ENCODE results near the gene ADAM19.

ADAM19 gene

DNA sequence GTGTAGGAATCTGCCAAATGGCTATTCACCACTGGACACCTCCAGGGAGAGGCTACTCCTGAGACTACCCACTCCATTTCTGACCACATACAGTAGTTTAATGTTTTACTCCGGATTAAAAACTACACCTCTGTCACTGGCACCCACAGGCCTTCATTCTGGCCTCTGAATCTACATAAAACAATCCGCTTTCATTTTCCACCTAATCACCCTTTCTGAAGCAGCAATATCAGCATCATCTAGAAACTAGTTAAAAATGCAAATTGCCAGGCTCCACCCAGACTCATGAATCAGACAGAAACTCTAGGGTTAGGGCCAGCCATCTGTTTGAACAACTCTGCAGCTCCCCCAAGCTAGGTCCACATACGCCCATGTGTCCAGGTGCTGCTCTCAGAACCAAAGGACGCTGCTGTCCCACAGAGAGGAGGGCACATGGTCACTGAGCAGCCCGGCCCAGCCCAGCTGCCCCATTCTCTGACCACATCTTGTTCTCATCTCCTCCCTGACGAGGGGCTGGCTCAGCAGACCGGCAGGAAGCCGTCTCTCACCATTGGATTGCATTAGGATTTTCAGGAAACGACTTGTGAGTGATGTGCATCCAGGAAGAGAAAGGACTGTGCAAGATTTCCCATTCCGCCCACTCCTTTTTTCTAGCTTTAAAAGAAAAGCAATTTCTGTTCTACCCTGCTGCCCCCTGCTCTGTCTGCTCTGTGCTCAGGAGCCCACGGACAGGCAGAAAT, 34.7 kb downstream of the ADAM19 start:
- DNase-seq, result no peak

DNA sequence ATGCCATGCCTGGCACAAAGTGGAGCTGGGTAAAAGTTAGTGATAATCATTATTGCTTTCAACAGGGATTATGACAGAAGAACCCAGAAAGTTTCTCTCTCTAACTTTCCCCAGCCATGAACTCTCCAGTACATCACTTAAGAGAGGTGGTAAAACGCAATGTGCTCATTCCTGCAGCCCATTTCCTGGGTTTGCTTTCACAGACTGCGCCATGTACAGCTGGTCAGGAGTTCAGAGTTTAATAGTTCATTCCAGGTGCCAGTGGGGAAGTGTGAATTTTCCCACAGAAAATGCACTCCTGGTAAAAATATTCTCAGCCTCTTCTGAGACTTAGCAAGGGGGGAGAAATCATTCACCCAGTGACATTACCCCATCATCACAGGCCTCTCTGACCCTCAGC, 35.5 kb downstream of the ADAM19 start:
- DNase-seq, result no peak

DNA sequence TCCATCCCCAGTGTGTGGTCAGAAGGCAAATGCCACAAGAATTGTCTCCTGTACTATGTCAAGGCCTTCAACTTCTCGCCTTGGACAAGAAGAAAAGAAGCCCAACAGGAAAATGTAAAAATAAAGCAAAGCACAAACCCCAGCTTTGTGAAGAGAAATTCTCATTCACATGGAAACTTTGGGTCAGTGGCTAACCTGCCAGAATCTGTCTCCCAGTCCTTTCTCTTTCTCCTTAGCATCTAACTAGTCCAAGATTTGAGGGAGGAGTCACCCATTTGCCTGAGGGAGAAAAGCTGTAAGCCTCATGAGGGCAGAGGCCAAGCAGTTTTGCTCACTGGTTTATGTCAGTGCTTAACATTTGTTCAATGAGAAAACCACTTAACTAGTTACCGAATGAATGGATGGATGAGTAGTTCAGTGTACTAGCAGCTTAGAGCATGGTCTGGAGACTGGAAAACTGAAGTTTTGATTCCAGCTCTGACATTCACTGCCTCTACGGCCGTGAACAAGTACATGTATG, 36.0 kb downstream of the ADAM19 start:
- DNase-seq, result no peak

DNA sequence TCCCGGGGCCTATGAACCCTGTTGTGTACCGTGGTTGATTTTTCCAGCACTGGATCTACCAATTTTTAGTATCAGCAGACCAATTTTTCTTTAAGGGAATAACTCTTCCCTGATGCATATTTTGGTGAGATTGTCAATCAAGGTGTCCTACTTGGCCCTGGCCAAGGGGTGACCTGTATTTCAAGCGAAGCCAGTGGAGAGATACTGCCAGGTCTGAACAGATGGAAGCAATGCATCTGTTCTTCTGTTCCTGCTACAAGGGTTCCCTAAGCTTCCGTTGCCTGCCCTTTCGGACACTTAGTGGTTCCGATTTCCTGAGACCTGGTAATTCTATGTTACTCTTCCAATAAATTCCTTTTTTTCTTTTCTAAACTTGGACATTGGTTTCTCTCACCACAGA, 37.3 kb downstream of the ADAM19 start:
- no peak for DNase-seq

DNA sequence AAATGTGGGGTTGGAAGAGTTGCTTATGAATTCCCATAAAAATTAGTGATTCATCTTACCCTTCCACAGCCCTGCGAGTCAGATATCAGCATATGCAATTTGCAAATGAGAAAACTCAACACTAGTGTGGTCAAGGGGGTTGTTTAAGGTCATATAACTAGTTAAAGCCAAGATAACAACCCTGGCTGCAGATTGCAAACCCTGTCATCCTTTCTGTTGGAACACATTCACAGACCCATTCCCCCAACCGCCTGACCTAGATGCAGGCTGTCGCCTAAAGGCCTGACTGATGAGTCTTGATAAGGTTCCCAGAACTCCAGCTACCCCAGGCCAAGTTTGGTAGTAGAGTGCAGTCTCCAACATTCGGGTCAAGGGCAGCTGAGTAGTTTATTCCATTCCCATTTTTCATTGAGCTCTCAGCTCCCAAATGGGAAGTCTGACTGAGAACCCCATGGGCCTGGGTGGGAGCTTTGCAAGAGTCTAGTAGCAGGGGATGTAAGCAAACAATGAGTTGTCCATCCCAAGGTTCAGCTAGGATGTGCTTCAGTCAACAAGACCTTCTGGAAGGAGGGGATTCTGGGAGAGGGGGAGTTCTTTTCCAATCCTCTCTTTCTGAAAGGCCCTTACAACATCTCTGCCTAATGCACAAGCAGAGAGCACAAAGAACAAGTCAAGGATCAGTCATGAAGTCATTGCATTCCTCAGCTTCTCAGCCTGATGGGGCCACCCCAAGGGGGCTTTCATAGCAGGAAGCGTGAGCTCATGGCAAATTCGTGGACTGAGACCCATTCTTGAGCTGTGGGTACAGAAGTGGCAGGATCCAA, 40.3 kb downstream of the ADAM19 start:
- DNase-seq, result no peak

DNA sequence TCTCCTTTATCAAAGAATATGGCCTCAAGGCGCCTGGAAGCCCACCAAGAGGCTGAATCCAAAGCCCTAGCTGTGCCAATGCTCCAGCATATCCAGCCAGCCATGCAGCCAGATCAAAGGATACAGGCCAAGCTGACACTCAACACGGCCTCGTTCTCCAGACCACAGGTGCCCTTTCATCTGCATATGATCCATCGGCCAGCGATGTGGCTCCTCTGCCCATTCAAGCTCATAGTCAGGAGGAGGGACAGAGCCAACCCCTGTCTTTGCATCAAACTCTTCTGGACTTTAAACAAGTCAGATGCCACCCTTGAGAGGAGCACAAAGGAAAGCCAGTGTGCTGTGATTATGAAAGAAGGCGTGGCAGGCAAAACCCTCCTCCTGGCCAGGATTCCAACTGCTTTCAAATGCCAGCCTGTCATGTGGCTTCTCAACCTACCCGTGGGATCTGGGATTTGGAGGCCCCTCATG, 42.5 kb downstream of the ADAM19 start:
- no peak for DNase-seq

DNA sequence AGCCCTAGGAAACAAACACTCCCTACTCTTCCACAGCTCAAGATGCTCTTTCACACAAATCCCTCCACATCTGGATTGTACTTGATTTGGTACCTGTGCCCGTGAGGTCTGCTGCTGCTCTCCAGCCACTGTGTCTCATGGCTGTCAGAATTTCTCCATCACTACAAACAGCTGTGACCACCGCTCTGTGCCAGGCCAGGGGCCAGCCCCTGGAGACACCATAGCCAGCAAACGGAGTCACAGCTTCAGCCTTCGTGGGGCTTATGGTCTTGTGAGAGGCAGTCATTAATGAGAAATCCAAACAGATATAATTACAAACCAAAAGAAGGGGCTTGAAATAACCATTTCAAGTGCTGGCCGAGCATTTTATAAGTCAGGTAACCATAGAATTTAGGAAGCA, 43.6 kb downstream of the ADAM19 start:
- no peak for DNase-seq

DNA sequence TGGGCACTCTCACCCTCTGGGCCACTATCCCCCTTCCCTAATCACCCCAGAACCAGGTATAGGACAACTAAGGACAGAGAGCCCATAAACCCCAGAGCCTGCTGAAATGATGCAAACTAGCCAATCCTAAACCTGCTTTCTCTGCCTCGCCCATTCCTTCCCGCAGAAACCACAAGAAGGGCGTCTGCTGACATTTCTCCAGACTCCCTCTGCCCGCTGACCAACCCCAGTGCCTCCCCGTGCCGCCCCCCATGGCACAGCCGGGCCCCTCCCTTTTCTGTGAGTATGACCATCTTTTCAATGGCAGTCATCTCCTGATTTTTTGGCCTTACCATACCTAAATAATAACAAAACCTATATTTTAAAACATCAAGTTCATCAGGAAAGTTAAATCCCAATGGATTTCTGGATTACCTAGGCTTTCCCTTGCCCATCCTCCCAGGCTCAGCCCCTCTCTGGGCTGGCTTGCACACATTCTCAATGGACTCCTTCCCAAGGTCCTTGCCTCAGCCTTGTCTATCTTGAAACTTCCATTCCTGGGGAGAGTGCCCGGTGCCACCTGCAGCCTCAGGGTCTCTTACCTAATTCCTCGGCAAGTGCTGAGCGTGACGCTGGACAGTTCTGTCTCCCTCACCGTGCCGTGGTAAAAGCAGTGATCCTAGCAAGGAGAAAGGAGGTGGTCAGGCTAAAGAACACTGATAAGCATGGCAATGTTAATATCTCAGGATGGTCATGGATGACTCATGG, 45.2 kb downstream of the ADAM19 start:
- DNase-seq, result no peak

DNA sequence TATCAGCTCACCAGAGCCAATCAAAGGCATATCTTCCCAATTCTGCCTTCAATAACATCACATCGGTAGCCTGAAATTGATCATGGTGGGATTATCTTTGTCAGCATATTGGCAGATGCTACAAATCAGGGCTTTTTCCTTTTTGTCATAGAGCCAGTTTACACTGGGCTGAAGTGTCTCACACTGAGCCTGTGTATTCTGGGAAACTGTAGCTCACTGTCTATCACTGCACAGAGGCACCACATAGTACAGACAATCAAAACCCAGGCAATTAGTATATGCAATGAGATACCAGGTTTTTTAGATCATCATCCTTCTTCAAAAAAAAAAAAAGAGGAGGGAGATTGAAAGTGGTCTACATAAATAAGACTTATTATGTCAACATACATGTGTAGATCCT, 46.6 kb downstream of the ADAM19 start:
- no peak for DNase-seq

DNA sequence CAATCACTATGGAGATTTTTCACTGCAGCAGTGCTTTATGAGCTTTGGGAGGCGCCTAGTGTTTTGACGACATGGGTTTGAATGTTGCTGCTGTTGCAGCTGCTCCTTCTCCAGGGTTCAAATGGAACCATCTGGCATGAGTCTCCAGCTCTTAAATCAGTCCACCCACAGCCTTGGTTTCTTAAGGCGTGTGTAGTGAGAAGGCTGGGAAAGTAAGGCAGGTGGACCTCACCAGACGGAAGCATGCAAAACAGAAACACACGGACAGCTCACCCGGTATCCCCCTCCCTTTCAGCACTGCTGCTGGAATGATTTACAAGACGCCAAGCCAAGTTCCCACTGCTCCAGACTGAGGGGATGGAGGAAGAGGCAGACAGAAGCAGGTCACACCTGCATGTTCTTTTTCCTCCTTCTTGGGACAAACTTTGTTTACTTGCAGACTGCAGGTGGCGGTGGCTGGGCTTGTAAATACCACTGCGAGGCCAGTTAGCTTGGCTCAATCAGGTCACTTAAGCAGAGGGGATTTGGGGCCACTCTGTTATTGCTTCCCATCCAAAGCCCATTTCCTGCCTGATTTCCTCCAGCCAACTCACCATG, 47.4 kb downstream of the ADAM19 start:
- DNase-seq, result no peak

DNA sequence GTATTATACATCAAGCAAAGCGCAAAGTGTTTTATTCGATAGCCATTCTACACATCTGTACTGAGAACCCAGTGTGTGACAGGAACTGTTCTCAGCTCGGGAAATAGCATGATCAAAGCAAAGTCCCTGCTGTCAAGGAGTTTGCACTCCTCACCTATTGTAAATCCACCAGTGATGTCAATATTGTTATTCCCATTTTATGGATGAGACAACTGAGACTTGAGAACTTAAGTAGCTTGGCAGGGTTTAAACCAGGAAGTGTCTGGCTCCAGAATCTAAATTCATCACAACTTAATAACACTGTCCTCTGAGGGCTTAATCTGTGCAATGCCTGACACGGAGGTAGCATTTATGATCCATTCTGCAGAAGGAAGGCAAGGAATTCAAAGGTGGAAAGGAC, 50.7 kb downstream of the ADAM19 start:
- DNase-seq, result no peak

DNA sequence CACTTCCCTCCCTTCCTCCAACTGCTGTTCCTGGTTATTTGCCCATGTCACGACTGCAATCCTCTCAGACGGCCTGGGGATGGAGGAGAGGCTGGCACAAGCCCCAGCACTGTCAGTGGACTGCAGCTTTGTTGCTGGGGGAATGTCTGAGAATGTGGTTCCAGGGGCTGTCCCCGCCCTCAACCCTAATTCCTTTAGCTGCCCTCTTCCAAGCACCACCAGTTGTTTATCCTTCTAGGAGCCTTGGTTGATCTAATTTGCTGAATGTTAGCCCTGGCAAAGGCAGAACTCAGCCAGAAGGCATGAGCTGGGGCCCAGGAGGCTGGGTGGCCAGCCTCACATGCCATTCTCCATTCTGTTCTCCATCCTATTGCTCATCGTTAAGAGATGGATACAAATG, 51.6 kb downstream of the ADAM19 start:
- DNase-seq, result no peak

DNA sequence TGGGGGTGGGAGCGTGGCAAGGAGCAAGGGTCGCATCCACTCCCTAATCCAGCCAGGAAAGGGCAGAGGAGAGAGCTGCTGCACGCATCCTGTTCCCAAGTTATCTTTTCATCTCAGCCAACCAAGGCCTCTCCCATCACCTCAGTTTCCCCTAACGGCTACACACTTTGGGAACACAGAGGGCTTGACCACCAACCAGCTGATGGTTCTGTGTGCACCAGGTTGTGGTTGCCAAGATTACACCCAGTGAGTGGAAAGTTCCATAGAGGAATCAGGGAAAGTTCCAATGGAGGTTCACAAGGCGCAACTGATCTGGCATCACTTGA, 53.9 kb downstream of the ADAM19 start:
- DNase-seq, result no peak

DNA sequence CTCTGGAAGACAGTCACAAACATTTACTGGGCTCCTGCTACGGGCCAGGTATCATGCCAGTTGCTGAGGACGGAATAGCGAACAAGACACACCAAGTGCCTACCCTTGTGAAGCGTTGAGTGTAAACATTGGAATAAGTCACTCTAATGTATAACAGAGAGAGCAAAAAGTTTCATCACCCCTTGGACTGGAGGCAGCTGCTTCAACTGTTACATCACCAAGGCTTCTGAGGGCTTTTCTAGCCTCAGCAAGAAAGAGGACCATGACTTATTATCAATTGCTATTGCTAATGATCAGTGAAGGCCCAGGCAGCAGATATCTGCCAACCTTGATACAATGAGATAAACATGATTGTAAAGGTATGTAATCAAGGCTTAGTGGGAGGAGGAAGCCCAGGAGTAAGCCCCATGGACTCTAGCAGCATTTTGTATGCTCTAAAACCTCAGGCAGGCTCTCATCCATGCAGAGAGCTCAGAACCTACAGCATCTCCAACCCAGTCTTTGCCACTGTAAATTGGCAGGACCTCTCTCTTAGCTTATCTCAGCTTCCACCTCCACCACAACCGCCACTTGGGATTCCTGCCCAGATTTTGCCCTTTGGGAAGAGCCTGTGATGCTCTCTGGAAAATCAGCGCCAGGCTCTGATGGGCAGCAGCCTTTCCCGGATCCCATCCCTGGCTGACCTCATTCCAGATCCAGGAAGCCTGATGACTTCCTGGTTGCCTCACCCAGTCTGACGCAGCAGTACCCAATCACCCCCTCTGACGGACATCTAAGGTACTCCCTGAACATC, 54.5 kb downstream of the ADAM19 start:
- DNase-seq, result no peak

DNA sequence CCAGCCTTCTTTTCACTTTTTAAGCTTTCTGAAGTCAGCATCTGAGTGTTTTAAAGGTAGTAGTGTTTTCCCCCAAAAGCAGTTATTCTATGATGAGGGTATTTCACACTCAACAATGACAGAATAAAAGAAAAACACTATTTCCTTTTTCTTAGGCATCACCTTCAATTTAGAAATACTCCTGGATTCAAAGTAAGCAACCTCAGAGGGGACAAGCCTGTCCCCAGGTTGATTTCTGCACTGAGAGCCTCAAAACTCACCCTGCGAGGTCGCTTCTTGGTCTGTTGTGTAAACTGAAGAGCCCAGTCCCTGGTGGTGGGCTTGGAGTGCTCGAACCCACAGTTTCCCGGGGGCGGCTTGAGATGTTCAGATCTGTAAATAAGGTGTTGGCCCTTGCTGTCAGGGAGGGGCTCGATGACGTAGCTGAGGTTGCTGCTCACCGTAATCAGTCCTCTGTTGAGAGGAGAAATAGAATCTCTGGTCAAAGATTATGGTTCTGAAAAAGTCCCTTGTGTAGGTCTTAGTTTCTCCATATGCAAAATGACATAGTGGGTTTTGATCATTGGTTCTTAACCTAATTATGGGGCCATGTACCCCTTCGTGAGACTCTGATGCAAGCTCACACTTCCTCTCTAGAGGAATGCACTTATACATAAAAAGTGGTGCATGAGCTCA, 55.9 kb downstream of the ADAM19 start:
- DNase-seq, result no peak

DNA sequence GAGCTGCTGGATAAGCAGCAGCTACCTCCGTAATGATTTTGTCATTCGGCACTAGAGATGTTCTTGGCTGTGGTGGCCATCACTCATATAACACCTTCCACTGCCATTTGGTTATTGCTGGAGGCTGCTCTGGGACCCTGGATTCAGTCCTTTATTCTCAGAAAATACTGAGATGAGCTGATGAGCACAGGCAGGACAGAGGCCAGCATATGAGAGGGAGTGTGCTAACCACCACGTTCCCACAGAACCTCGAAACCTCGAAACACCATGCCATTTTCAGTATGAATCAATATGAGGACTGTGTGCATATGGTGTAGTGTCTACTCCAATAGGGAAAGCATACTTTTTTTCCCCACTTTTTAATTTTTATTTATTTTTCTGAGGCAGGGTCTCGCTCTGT, 56.6 kb downstream of the ADAM19 start:
- DNase-seq, result no peak

DNA sequence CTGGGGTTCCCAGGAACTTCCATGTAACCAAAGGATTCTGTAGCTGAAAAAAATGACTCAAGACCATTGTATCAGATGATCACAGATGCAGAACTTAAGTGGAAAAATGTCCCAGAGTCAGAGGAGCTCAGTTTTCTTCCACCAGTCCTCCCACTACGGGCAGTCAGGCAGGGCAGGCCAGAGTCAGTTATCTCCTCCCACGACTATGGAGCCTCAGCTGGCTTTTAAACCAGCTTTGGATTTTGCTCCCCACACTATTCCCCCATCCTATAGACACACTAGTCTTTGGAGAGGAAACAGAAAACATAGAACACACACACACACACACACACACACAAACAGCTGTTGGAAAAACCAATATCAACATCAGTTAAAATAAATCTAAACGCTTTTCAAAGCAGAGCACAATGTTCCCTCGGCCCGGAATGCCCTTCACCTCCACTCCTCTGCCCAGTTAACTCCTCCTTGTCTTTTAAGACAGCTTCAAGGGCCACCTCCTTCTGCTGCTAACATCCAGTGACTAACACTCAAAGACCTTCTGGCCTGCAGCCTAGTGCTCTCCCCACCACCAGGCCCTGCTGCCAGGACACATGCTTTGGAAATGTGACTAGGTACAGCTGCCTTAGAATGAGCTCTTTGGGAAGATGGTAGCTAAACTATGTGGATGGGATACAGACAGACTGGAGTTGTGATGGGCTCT, 58.8 kb downstream of the ADAM19 start:
- DNase-seq, result no peak

DNA sequence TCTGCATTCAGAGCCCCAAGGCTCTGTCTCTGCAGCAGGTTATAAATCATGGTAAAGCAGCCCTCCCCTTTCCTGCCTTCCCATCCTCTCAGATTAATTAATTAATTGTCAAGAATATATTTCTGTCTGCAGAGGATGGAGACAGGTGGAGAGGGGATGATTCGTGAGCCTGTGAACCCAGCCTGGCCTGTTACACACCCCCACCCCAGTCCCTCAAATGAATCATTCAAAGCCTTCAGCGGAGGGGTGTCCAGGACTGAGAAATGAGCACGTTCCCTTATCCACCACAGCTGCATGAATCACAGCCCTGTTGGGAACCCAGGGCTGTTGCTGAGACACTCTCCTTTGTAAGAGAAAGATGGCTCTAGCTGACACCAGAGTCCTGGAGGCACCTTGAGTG, 59.6 kb downstream of the ADAM19 start:
- no peak for DNase-seq

DNA sequence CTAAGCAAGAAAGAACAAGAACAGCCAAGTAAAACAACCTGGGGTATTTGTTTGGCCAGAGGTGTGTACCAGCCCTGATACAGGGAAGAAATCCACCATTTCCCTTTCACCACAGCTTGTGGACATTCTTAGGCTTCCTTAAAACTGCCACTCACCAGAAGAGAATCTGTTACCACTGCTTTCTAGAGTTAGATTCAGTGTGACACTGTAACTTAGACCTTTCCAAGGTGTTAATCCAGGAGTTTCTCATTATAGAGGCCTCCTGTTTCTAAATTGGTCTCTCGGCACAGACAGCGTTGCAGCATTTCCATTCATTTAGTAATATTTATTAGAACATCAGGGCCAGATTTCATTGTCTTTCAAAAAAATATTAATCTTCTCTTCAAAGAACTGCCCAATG, 60.6 kb downstream of the ADAM19 start:
- DNase-seq, result no peak

DNA sequence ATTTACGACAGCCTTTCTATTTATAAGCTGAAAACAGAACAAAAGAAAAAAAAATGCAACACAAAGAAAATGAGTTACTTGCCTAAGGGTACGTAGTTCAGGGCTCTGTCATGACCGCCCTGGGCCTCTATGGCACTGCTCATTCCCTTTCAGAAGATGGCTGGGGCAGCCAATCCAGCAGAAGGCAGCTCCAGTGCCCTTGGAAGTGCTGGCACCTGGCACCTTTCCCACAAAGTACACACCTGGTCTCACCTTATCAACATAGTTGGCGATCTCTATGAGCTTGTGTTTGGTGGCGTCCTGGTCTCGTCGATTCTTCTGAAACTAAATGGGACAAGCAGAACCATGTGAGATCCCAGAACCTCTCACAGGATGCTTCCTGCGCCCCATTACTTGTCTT, 62.4 kb downstream of the ADAM19 start:
- no peak for DNase-seq
